ENCODE results near the gene SNUPN. TPM values are rescaled to one million over a fixed set of nuclear protein-coding genes. Genes with fewer than 3 reads are reported as not detected.
A peak's percentile ranks its signal among the peaks of the same experiment; 100 is the strongest.

The SNUPN gene
- total and polyA plus RNA-seq, 10 of the 15 experiments (the other 5 are each of a cell fraction or from before 2014, with no cell fraction given) = 19.0 to 50.3 (median 32.5) TPM

DNA sequence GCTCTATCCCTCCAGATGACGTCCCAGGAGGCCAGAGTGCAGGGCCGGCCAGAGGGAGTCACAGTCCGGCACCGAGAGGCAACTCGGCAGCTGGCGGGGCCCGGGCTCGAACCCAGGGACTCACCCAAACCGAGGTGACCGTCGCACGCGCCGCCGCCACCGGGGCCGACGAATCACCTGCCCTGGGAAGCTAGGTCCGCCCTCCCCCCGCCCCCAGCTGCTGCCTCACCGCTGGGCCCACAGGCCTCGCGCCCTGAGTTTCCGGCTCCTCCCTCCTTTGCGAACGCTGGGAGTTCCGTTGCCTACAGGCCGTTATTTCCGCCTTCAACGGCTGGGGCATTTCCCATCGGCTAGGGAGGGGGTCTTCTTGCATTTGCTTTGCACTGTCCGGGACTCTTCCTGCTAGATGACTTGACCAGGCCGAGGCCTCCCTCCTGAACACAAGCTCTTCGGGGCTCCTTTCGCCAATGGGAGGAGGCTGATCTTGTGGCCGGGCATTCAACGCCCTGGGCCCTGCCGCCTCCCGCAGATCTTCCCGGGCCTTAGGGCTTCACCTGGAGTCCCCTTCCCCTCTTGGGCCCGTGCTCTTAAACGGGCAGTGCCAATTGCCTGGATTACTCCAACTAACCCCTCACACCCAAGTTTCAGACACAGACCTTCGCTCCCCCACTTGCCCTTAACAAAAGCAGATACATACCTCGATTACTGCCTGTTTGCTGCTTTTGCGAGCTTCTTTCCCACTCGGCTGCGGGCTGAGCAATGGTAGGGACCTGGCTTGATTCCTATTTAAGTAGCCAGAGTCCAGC is at the start of gene SNUPN (continued):
- TF ChIP-seq BCL11A (IDR thresholded peaks at IDR 0.05; ENCODE audit: low read depth, low read length) = no peak
- peak; percentile 55; the same call in 1 of the 2 replicates for TF ChIP-seq MYB (IDR thresholded peaks at IDR 0.05; ENCODE audit: borderline replicate concordance, low read depth, low read length)
- no peak for TF ChIP-seq YBX1 (IDR thresholded peaks at IDR 0.05)
- TF ChIP-seq TCF12 (IDR thresholded peaks at IDR 0.05; ENCODE audit: low read depth, low read length) = peak; percentile 88; the same call in 1 of the 2 replicates
- TF ChIP-seq NR2F1 (conservative IDR thresholded peaks at IDR 0.05) = peak; percentile 85
- TF ChIP-seq ZBED1 (IDR thresholded peaks at IDR 0.05; ENCODE audit: borderline replicate concordance) = peak; percentile 19; the same call in 1 of the 2 replicates
- no peak for TF ChIP-seq FOXM1 (IDR thresholded peaks at IDR 0.05; ENCODE audit: low read depth, low read length)
- TF ChIP-seq HDAC6 (IDR thresholded peaks at IDR 0.05; ENCODE audit: unreplicated experiment) = no peak
- no peak; the same call in none of the 2 replicates for TF ChIP-seq MXI1 (IDR thresholded peaks at IDR 0.05; ENCODE audit: low read depth, low read length)
- no peak for TF ChIP-seq FOXK2 (IDR thresholded peaks at IDR 0.05)
- no peak for TF ChIP-seq FOS (IDR thresholded peaks at IDR 0.05; ENCODE audit: borderline replicate concordance, extremely low read depth, insufficient read length)
- no peak for TF ChIP-seq ZBTB11 (CRISPR knock-in tag; IDR thresholded peaks at IDR 0.05)
- TF ChIP-seq NR2C2 (IDR thresholded peaks at IDR 0.05; ENCODE audit: borderline replicate concordance, control insufficient read depth, insufficient read length, low read depth) = no peak
- TF ChIP-seq GATAD2B (conservative IDR thresholded peaks at IDR 0.05; ENCODE audit: low read depth) = peak; percentile 72
- TF ChIP-seq HCFC1 (IDR thresholded peaks at IDR 0.05; ENCODE audit: low read length) = peak; percentile 57
- TF ChIP-seq, protein P1, sequence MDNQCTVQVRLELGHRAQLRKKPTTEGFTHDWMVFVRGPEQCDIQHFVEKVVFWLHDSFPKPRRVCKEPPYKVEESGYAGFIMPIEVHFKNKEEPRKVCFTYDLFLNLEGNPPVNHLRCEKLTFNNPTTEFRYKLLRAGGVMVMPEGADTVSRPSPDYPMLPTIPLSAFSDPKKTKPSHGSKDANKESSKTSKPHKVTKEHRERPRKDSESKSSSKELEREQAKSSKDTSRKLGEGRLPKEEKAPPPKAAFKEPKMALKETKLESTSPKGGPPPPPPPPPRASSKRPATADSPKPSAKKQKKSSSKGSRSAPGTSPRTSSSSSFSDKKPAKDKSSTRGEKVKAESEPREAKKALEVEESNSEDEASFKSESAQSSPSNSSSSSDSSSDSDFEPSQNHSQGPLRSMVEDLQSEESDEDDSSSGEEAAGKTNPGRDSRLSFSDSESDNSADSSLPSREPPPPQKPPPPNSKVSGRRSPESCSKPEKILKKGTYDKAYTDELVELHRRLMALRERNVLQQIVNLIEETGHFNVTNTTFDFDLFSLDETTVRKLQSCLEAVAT (IDR thresholded peaks at IDR 0.05) = peak; percentile 95
- peak; percentile 95 for TF ChIP-seq TCF3 (IDR thresholded peaks at IDR 0.05; ENCODE audit: borderline replicate concordance, insufficient read depth, low read depth, low read length)
- TF ChIP-seq RELA (IDR thresholded peaks at IDR 0.05; ENCODE audit: borderline replicate concordance, partially characterized antibody) = peak; percentile 85
- TF ChIP-seq, protein P2, sequence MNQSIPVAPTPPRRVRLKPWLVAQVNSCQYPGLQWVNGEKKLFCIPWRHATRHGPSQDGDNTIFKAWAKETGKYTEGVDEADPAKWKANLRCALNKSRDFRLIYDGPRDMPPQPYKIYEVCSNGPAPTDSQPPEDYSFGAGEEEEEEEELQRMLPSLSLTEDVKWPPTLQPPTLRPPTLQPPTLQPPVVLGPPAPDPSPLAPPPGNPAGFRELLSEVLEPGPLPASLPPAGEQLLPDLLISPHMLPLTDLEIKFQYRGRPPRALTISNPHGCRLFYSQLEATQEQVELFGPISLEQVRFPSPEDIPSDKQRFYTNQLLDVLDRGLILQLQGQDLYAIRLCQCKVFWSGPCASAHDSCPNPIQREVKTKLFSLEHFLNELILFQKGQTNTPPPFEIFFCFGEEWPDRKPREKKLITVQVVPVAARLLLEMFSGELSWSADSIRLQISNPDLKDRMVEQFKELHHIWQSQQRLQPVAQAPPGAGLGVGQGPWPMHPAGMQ (IDR thresholded peaks at IDR 0.05; ENCODE audit: borderline replicate concordance) = no peak
- TF ChIP-seq BHLHE40 (IDR thresholded peaks at IDR 0.05; ENCODE audit: borderline replicate concordance in 1 of 2, low read depth in 2 of 2, low read length in 1 of 2) = peak; percentile 91 to 98
- TF ChIP-seq, protein P3, sequence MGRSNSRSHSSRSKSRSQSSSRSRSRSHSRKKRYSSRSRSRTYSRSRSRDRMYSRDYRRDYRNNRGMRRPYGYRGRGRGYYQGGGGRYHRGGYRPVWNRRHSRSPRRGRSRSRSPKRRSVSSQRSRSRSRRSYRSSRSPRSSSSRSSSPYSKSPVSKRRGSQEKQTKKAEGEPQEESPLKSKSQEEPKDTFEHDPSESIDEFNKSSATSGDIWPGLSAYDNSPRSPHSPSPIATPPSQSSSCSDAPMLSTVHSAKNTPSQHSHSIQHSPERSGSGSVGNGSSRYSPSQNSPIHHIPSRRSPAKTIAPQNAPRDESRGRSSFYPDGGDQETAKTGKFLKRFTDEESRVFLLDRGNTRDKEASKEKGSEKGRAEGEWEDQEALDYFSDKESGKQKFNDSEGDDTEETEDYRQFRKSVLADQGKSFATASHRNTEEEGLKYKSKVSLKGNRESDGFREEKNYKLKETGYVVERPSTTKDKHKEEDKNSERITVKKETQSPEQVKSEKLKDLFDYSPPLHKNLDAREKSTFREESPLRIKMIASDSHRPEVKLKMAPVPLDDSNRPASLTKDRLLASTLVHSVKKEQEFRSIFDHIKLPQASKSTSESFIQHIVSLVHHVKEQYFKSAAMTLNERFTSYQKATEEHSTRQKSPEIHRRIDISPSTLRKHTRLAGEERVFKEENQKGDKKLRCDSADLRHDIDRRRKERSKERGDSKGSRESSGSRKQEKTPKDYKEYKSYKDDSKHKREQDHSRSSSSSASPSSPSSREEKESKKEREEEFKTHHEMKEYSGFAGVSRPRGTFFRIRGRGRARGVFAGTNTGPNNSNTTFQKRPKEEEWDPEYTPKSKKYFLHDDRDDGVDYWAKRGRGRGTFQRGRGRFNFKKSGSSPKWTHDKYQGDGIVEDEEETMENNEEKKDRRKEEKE (IDR thresholded peaks at IDR 0.05) = no peak
